WTC11 (cell line): Measurements from ENCODE around the gene GPR6. TPM values are rescaled to one million over a fixed set of nuclear protein-coding genes. Genes with fewer than 3 reads are reported as not detected.

Experiments
- ATAC-seq: fragments of 200-7000 bp; cut with Tn5 transposase; 2 replicates; pipeline ENCODE4 v1.10.0; 2021; ENCODE audit warnings: mild to moderate bottlenecking, moderate library complexity
- CTCF ChIA-PET: fragments of 300-600 bp; sonication (Branson Sonifier 250); formaldehyde crosslinking; loops from one replicate; lab custom pipeline; 2021; ENCODE audit warnings: antibody characterized with exemption; lab: Charles Lee
- POLR2A ChIA-PET: fragments of 350-600 bp; sonication (Branson Sonifier 250); formaldehyde crosslinking; loops from one replicate; lab custom pipeline; 2021; ENCODE audit warnings: antibody characterized with exemption; lab: Charles Lee
- DNase-seq: peaks from one replicate; pipeline ENCODE4 v3.0.0; 2021; ENCODE audit warnings: low spot score
- H3K27ac Mint-ChIP-seq: 2 replicates; pipeline ENCODE4 v1.8.0; 2021; ENCODE audit warnings: mixed read lengths
- H3K27me3 Mint-ChIP-seq: 2 replicates; pipeline ENCODE4 v1.8.0; 2021; ENCODE audit warnings: low read depth, mild to moderate bottlenecking, moderate library complexity, mixed read lengths
- H3K36me3 Mint-ChIP-seq: 2 replicates; pipeline ENCODE4 v1.8.0; 2021; ENCODE audit warnings: mixed read lengths
- H3K4me1 Mint-ChIP-seq: 2 replicates; pipeline ENCODE4 v1.8.0; 2022; ENCODE audit warnings: mixed read lengths
- H3K4me3 Mint-ChIP-seq: 2 replicates; pipeline ENCODE4 v1.8.0; 2021; ENCODE audit warnings: mild to moderate bottlenecking, moderate library complexity, mixed read lengths
- H3K9me3 Mint-ChIP-seq: 2 replicates; pipeline ENCODE4 v1.8.0; 2021; ENCODE audit warnings: mixed read lengths
- CBFB ChIP-seq: sonication (generic); formaldehyde crosslinking; IDR thresholded peaks from 2 replicates; pipeline ENCODE4 v1.8.1; 2022; ENCODE audit warnings: mild to moderate bottlenecking, low read depth, missing genetic modification reagents
- EMX1 ChIP-seq: fragments of 250-450 bp; sonication (Bioruptor Pico); IDR thresholded peaks from 2 replicates; pipeline ENCODE4 v1.8.0; 2021; ENCODE audit warnings: mild to moderate bottlenecking
- GABPB1 ChIP-seq: sonication (generic); formaldehyde crosslinking; IDR thresholded peaks from 2 replicates; pipeline ENCODE4 v1.8.1; 2023; ENCODE audit warnings: mild to moderate bottlenecking, missing genetic modification reagents
- HMGA2 ChIP-seq: fragments of 250-450 bp; sonication (Bioruptor Pico); IDR thresholded peaks from 2 replicates; pipeline ENCODE4 v1.4.0; 2021; ENCODE audit warnings: mild to moderate bottlenecking, moderate library complexity
- IRF1 ChIP-seq: sonication (generic); formaldehyde crosslinking; IDR thresholded peaks from 2 replicates; pipeline ENCODE4 v1.8.0; 2023; ENCODE audit warnings: missing genetic modification reagents
- MXD4 ChIP-seq: fragments of 250-450 bp; sonication (Bioruptor Pico); IDR thresholded peaks from 2 replicates; pipeline ENCODE4 v1.8.0; 2021; ENCODE audit warnings: mild to moderate bottlenecking, moderate library complexity, borderline replicate concordance
- NFYB ChIP-seq: sonication (generic); formaldehyde crosslinking; conservative IDR thresholded peaks from 2 replicates; pipeline ENCODE4 v1.8.0; 2022; ENCODE audit warnings: low read depth, missing genetic modification reagents
- NR2C2 ChIP-seq: sonication (generic); formaldehyde crosslinking; IDR thresholded peaks from 2 replicates; pipeline ENCODE4 v1.8.0; 2022; ENCODE audit warnings: mild to moderate bottlenecking, missing genetic modification reagents
- OVOL2 ChIP-seq: fragments of 250-450 bp; sonication (Bioruptor Pico); IDR thresholded peaks from 2 replicates; pipeline ENCODE4 v1.9.0; 2021; ENCODE audit warnings: mild to moderate bottlenecking, borderline replicate concordance
- RELA ChIP-seq: sonication (generic); formaldehyde crosslinking; IDR thresholded peaks from 2 replicates; pipeline ENCODE4 v1.8.1; 2022; ENCODE audit warnings: missing genetic modification reagents, mild to moderate bottlenecking, borderline replicate concordance
- SP1 ChIP-seq: sonication (generic); formaldehyde crosslinking; conservative IDR thresholded peaks from 2 replicates; pipeline ENCODE4 v1.8.1; 2022; ENCODE audit warnings: missing genetic modification reagents
- TCF7 ChIP-seq: sonication (generic); formaldehyde crosslinking; IDR thresholded peaks from 2 replicates; pipeline ENCODE4 v1.8.0; 2022; ENCODE audit warnings: mild to moderate bottlenecking, low read depth, missing genetic modification reagents, moderate library complexity
- TEAD1 ChIP-seq: sonication (generic); formaldehyde crosslinking; IDR thresholded peaks from 2 replicates; pipeline ENCODE4 v1.8.0; 2022; ENCODE audit warnings: mild to moderate bottlenecking, missing genetic modification reagents
- ZNF121 ChIP-seq: sonication (generic); formaldehyde crosslinking; IDR thresholded peaks from 2 replicates; pipeline ENCODE4 v1.8.0; 2023; ENCODE audit warnings: missing genetic modification reagents
- ZNF232 ChIP-seq: sonication (generic); formaldehyde crosslinking; IDR thresholded peaks from 2 replicates; pipeline ENCODE4 v1.8.0; 2022; ENCODE audit warnings: mild to moderate bottlenecking, missing genetic modification reagents
- ZNF317 ChIP-seq: sonication (generic); formaldehyde crosslinking; IDR thresholded peaks from 2 replicates; pipeline ENCODE4 v1.8.1; 2023; ENCODE audit warnings: low read depth, mild to moderate bottlenecking, moderate library complexity, missing genetic modification reagents, borderline replicate concordance
- ZNF423 ChIP-seq: fragments of 250-450 bp; sonication (Bioruptor Pico); IDR thresholded peaks from 2 replicates; pipeline ENCODE4 v2.1.2; 2022; ENCODE audit warnings: mild to moderate bottlenecking, moderate library complexity
- ZNF425 ChIP-seq: fragments of 250-450 bp; sonication (Bioruptor Pico); conservative IDR thresholded peaks from 2 replicates; pipeline ENCODE4 v1.9.0; 2021; ENCODE audit warnings: mild to moderate bottlenecking
- total RNA-seq: library from RNA; stranded (reverse); gene quantifications from 3 replicates; pipeline ENCODE4 v1.2.3, GENCODE V29; 2021
- TF ChIP-seq, protein P1 (sequence below): sonication (generic); formaldehyde crosslinking; IDR thresholded peaks from 2 replicates; pipeline ENCODE4 v1.8.1; 2022; ENCODE audit warnings: low read depth, mild to moderate bottlenecking, moderate library complexity, missing genetic modification reagents, borderline replicate concordance
- TF ChIP-seq, protein P2 (sequence below): fragments of 250-450 bp; sonication (Bioruptor Pico); IDR thresholded peaks from 2 replicates; pipeline ENCODE4 v1.9.0; 2021; ENCODE audit warnings: mild to moderate bottlenecking, borderline replicate concordance
- TF ChIP-seq, protein P3 (sequence below): sonication (generic); formaldehyde crosslinking; IDR thresholded peaks from 2 replicates; pipeline ENCODE4 v1.8.1; 2023; ENCODE audit warnings: mild to moderate bottlenecking, missing genetic modification reagents

GPR6 gene
- total RNA-seq, 1 experiment from 2014 or later = 0.22 TPM

DNA sequence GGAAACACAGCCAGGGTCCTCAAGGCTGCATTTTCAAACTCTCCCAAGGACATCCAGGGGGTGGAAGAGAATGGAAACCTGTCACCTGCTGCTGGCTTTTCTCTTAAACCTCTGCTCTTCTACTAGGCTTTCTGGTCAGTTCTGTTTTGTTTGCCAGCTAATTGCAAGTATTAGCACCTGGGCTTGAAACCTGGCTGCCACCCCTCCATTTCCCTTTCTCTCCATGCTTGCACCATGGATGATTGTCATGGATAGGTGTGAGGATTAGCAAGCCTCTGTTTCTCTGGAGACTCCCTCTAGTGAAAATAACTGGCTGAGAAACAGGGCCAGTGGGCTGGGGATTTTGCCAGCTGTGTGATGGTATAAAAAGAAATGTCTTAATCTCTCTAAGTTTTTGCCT, 33.0 kb upstream of the GPR6 start:
- CTCF ChIA-PET = interaction anchor here (1.1 to 2.9 kb wide), 2 partner anchors 93 to 94 kb away, joined by 3 to 16 read pairs; no protein-coding TSS in a partner anchor
- H3K36me3 Mint-ChIP-seq = no peaks in the 10 kb centered on the region
- TF ChIP-seq IRF1 (no peak), MXD4 (peak; percentile 49; the same call in 1 of the 2 replicates)
- no peak for DNase-seq
- H3K27me3 Mint-ChIP-seq = peaks cover 9% of the 10 kb centered on the region
- H3K4me3 Mint-ChIP-seq = no peak overlapping the region
- ATAC-seq = peak; percentile 5
- H3K9me3 Mint-ChIP-seq = peaks cover 5% of the 10 kb centered on the region; the same call in 1 of the 2 replicates
- H3K4me1 Mint-ChIP-seq = peaks cover 65% of the 10 kb centered on the region
- POLR2A ChIA-PET = no interaction called here
- peak overlapping the region; percentile 88 for H3K27ac Mint-ChIP-seq

DNA sequence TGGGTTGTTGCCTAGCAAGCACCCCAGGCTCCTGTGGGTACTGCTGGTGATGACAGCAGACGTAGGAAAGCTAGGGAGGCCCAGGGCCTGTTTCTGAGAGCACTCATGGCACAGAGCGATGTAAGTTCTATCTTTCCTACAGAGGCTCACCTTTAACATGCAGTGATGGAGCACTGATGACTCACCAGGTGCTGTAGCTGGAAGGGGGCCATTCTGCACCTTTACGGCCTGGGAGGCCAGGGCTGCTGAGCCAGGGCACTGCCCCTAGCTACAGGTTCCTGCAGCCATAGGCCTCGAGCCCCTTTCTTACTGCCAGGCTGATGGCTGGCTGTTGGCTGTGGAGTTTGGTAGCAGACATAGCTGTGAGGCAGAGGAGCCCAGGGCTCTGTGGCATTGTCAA, 31.1 kb upstream of the GPR6 start:
- TF ChIP-seq, protein P1, sequence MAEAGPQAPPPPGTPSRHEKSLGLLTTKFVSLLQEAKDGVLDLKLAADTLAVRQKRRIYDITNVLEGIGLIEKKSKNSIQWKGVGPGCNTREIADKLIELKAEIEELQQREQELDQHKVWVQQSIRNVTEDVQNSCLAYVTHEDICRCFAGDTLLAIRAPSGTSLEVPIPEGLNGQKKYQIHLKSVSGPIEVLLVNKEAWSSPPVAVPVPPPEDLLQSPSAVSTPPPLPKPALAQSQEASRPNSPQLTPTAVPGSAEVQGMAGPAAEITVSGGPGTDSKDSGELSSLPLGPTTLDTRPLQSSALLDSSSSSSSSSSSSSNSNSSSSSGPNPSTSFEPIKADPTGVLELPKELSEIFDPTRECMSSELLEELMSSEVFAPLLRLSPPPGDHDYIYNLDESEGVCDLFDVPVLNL = no peak
- TF ChIP-seq GABPB1 (CRISPR knock-in tag) (no peak), ZNF317 (CRISPR knock-in tag) (no peak), NR2C2 (CRISPR knock-in tag) (no peak), ZNF423 (CRISPR knock-in tag) (no peak), ZNF121 (CRISPR knock-in tag) (no peak), HMGA2 (CRISPR knock-in tag) (no peak), NFYB (CRISPR knock-in tag) (no peak), TCF7 (CRISPR knock-in tag) (no peak), OVOL2 (no peak), ZNF425 (CRISPR knock-in tag) (no peak), CBFB (CRISPR knock-in tag) (no peak), RELA (CRISPR knock-in tag) (no peak), ZNF232 (no peak), EMX1 (CRISPR knock-in tag) (no peak), SP1 (no peak), TEAD1 (CRISPR knock-in tag) (no peak)
- TF ChIP-seq, protein P2, sequence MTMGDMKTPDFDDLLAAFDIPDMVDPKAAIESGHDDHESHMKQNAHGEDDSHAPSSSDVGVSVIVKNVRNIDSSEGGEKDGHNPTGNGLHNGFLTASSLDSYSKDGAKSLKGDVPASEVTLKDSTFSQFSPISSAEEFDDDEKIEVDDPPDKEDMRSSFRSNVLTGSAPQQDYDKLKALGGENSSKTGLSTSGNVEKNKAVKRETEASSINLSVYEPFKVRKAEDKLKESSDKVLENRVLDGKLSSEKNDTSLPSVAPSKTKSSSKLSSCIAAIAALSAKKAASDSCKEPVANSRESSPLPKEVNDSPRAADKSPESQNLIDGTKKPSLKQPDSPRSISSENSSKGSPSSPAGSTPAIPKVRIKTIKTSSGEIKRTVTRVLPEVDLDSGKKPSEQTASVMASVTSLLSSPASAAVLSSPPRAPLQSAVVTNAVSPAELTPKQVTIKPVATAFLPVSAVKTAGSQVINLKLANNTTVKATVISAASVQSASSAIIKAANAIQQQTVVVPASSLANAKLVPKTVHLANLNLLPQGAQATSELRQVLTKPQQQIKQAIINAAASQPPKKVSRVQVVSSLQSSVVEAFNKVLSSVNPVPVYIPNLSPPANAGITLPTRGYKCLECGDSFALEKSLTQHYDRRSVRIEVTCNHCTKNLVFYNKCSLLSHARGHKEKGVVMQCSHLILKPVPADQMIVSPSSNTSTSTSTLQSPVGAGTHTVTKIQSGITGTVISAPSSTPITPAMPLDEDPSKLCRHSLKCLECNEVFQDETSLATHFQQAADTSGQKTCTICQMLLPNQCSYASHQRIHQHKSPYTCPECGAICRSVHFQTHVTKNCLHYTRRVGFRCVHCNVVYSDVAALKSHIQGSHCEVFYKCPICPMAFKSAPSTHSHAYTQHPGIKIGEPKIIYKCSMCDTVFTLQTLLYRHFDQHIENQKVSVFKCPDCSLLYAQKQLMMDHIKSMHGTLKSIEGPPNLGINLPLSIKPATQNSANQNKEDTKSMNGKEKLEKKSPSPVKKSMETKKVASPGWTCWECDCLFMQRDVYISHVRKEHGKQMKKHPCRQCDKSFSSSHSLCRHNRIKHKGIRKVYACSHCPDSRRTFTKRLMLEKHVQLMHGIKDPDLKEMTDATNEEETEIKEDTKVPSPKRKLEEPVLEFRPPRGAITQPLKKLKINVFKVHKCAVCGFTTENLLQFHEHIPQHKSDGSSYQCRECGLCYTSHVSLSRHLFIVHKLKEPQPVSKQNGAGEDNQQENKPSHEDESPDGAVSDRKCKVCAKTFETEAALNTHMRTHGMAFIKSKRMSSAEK (CRISPR knock-in tag) = no peak
- TF ChIP-seq, protein P3, sequence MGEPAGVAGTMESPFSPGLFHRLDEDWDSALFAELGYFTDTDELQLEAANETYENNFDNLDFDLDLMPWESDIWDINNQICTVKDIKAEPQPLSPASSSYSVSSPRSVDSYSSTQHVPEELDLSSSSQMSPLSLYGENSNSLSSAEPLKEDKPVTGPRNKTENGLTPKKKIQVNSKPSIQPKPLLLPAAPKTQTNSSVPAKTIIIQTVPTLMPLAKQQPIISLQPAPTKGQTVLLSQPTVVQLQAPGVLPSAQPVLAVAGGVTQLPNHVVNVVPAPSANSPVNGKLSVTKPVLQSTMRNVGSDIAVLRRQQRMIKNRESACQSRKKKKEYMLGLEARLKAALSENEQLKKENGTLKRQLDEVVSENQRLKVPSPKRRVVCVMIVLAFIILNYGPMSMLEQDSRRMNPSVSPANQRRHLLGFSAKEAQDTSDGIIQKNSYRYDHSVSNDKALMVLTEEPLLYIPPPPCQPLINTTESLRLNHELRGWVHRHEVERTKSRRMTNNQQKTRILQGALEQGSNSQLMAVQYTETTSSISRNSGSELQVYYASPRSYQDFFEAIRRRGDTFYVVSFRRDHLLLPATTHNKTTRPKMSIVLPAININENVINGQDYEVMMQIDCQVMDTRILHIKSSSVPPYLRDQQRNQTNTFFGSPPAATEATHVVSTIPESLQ (CRISPR knock-in tag) = no peak
- TF ChIP-seq, all 79 proteins: peak for 0
- H3K36me3 Mint-ChIP-seq = peaks cover 8% of the 10 kb centered on the region
- ATAC-seq = no peak
- H3K27me3 Mint-ChIP-seq = peaks cover 6% of the 10 kb centered on the region
- ChIA-PET POLR2A (no interaction called here), CTCF (no interaction called here)
- no peak overlapping the region for H3K27ac Mint-ChIP-seq
- peaks cover 19% of the 10 kb centered on the region for H3K9me3 Mint-ChIP-seq
- H3K4me1 Mint-ChIP-seq = peaks cover 73% of the 10 kb centered on the region
- DNase-seq = no peak
- no peak overlapping the region for H3K4me3 Mint-ChIP-seq
